Endothelial cell (in vitro differentiated cells): Measurements from ENCODE around the gene MAP1B. TPM values are rescaled to one million over a fixed set of nuclear protein-coding genes. Genes with fewer than 3 reads are reported as not detected.

ENCODE experiments used
- DNase-seq: peaks from one replicate; pipeline ENCODE4 v3.0.0; 2021; ENCODE audit warnings: low spot score
- H3K27ac Mint-ChIP-seq: one replicate; pipeline ENCODE4 v1.8.0; 2021; ENCODE audit warnings: mixed read lengths, inconsistent platforms; ENCODE audit not compliant: unreplicated experiment
- H3K27me3 Mint-ChIP-seq: one replicate; pipeline ENCODE4 v1.8.0; 2021; ENCODE audit warnings: mild to moderate bottlenecking, moderate library complexity, mixed read lengths, inconsistent platforms; ENCODE audit not compliant: unreplicated experiment
- H3K36me3 Mint-ChIP-seq: one replicate; pipeline ENCODE4 v1.8.0; 2021; ENCODE audit warnings: mild to moderate bottlenecking, low read depth, mixed read lengths, inconsistent platforms; ENCODE audit not compliant: unreplicated experiment
- H3K4me1 Mint-ChIP-seq: one replicate; pipeline ENCODE4 v1.8.0; 2021; ENCODE audit warnings: mild to moderate bottlenecking, mixed read lengths, inconsistent platforms; ENCODE audit not compliant: unreplicated experiment
- H3K4me3 Mint-ChIP-seq: one replicate; pipeline ENCODE4 v1.8.0; 2021; ENCODE audit warnings: mild to moderate bottlenecking, mixed read lengths, inconsistent platforms; ENCODE audit not compliant: unreplicated experiment
- H3K9me3 Mint-ChIP-seq: one replicate; pipeline ENCODE4 v1.8.0; 2021; ENCODE audit warnings: mixed read lengths, inconsistent platforms; ENCODE audit not compliant: unreplicated experiment
- CTCF ChIP-seq: fragments of 200-600 bp; sonication (generic); IDR thresholded peaks from one replicate; pipeline ENCODE4 v1.5.0; 2021; ENCODE audit warnings: antibody characterized with exemption; ENCODE audit not compliant: unreplicated experiment
- total RNA-seq: library from RNA; stranded (reverse); fragmentation: NEBNext Ultra II Directional; extraction: Animal tissue kit (Norgen Biotek cat#: 25700); gene quantifications from one replicate; pipeline ENCODE4 v1.2.1, GENCODE V29; 2021; ENCODE audit not compliant: unreplicated experiment

Gene MAP1B
- total RNA-seq, 1 donor from 2014 or later, result 251 TPM

GRCh38 chr5:72108202-72109061, 1.2 kb downstream of the MAP1B start:
- peak; percentile 78 for DNase-seq

GRCh38 chr5:72109062-72109411, 1.8 kb downstream of the MAP1B start:
- TF ChIP-seq CTCF, result no peak
- peak overlapping the region; percentile 98 for H3K4me3 Mint-ChIP-seq
- H3K27ac Mint-ChIP-seq, result peak overlapping the region; percentile 84
- no peak for DNase-seq
- H3K4me1 Mint-ChIP-seq, result peaks cover 44% of the 10 kb centered on the region
- H3K9me3 Mint-ChIP-seq, result no peaks in the 10 kb centered on the region
- H3K36me3 Mint-ChIP-seq, result peaks cover 7% of the 10 kb centered on the region
- H3K27me3 Mint-ChIP-seq, result peaks cover 10% of the 10 kb centered on the region

More at GRCh38 chr5:72108202-72109061, 1.2 kb downstream of the MAP1B start:
- peak overlapping the region; percentile 98 for H3K4me3 Mint-ChIP-seq
- no peak for TF ChIP-seq CTCF
- H3K4me1 Mint-ChIP-seq, result peaks cover 38% of the 10 kb centered on the region
- peak overlapping the region; percentile 84 for H3K27ac Mint-ChIP-seq
- H3K36me3 Mint-ChIP-seq, result peaks cover 3% of the 10 kb centered on the region
- H3K9me3 Mint-ChIP-seq, result no peaks in the 10 kb centered on the region
- peaks cover 10% of the 10 kb centered on the region for H3K27me3 Mint-ChIP-seq

- H3K27ac Mint-ChIP-seq, result no peak overlapping the region
- no peak for DNase-seq
- H3K4me3 Mint-ChIP-seq, result peak overlapping the region; percentile 98
Observed at GRCh38 chr5:72109625-72110024, 2.4 kb downstream of the MAP1B start.

GRCh38 chr5:72110394-72111013, 3.2 kb downstream of the MAP1B start:
- Mint-ChIP-seq H3K9me3 (no peaks in the 10 kb centered on the region), H3K4me1 (peaks cover 56% of the 10 kb centered on the region), H3K27me3 (peaks cover 10% of the 10 kb centered on the region), H3K4me3 (no peak overlapping the region), H3K27ac (peak overlapping the region; percentile 80), H3K36me3 (peaks cover 16% of the 10 kb centered on the region)
- no peak for TF ChIP-seq CTCF
- no peak for DNase-seq

More at GRCh38 chr5:72109625-72110024, 2.4 kb downstream of the MAP1B start:
- Mint-ChIP-seq H3K9me3 (no peaks in the 10 kb centered on the region), H3K36me3 (peaks cover 8% of the 10 kb centered on the region), H3K4me1 (peaks cover 48% of the 10 kb centered on the region), H3K27me3 (peaks cover 10% of the 10 kb centered on the region)
- no peak for TF ChIP-seq CTCF

GRCh38 chr5:72112389-72112788, 5.1 kb downstream of the MAP1B start:
- no peak for DNase-seq
- H3K27ac Mint-ChIP-seq, result no peak overlapping the region
- peaks cover 30% of the 10 kb centered on the region for H3K36me3 Mint-ChIP-seq
- H3K4me1 Mint-ChIP-seq, result peaks cover 62% of the 10 kb centered on the region
- no peak overlapping the region for H3K4me3 Mint-ChIP-seq
- no peak for TF ChIP-seq CTCF
- H3K9me3 Mint-ChIP-seq, result no peaks in the 10 kb centered on the region
- H3K27me3 Mint-ChIP-seq, result peaks cover 3% of the 10 kb centered on the region
